Spleen (tissue), 7 donors: ENCODE data around the gene CTNS.

Experiments used
- POLR2A ChIP-seq, 3 donors: fragments of 450-650 bp; IDR thresholded peaks; one replicate each; pipeline ENCODE4 v1.5.1; 2017; ENCODE audit warnings: antibody characterized with exemption in 3 of 3, mild to moderate bottlenecking in 1 of 3
- TF ChIP-seq, protein P1 (sequence below), 11 experiments: fragments of 200-600 bp in 7 of 11; fragments of 450-650 bp in 4 of 11; sonication (generic) in 4 of 11; IDR thresholded peaks in 8 of 11; conservative IDR thresholded peaks in 3 of 11; 1 replicate in 7 of 11; 2 replicates in 4 of 11; pipeline versions ENCODE4 v1.4.0 to v1.8.0; 2016 to 2021; ENCODE audit warnings: antibody characterized with exemption in 11 of 11, inconsistent platforms in 4 of 11, mild to moderate bottlenecking in 1 of 11
- donor health status: DM: no; HTN: no; CAD: no; lungs with moderate emphysema.
- donor health status: DM: no; HTN: no; CAD: no.
- donor health status: DM: no; HTN: no; CAD: no.

DNA sequence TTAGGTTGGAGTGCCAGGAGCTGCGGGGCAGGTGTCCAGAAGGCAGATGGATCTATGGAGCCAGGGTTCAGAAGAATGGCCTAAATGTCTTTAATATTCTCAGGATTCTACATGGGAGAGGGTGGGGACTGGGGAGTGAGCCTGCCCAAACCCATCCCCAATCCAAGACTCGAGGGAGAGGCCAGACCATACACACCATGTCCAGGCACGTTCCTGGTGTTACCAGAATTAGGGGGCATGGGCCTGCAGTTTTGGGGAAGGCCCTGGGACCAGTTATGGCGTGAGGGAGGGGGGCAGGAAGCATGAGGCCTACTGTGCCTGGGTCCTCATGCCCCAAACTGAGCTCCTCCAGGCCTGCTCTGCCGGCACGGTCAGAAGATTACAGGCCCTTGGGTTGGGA, 30.0 kb downstream of the CTNS start:
- TF ChIP-seq POLR2A (IDR thresholded peaks at IDR 0.05) = no peak
- TF ChIP-seq, protein P1, sequence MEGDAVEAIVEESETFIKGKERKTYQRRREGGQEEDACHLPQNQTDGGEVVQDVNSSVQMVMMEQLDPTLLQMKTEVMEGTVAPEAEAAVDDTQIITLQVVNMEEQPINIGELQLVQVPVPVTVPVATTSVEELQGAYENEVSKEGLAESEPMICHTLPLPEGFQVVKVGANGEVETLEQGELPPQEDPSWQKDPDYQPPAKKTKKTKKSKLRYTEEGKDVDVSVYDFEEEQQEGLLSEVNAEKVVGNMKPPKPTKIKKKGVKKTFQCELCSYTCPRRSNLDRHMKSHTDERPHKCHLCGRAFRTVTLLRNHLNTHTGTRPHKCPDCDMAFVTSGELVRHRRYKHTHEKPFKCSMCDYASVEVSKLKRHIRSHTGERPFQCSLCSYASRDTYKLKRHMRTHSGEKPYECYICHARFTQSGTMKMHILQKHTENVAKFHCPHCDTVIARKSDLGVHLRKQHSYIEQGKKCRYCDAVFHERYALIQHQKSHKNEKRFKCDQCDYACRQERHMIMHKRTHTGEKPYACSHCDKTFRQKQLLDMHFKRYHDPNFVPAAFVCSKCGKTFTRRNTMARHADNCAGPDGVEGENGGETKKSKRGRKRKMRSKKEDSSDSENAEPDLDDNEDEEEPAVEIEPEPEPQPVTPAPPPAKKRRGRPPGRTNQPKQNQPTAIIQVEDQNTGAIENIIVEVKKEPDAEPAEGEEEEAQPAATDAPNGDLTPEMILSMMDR (IDR thresholded peaks at IDR 0.05 in 8 of 11, conservative IDR thresholded peaks at IDR 0.05 in 3 of 11) = no peak
